K562 (cell line): Measurements from ENCODE around the gene PSMA5. TPM values are rescaled to one million over a fixed set of nuclear protein-coding genes. Genes with fewer than 3 reads are reported as not detected.
A peak's percentile ranks its signal among the peaks of the same experiment; 100 is the strongest.

Source experiments
- CC2D1A ChIP-seq: fragments of 450-650 bp; IDR thresholded peaks from 2 replicates; pipeline ENCODE4 v1.6.1; 2017; ENCODE audit warnings: mild to moderate bottlenecking
- IRF2 ChIP-seq: sonication (generic); formaldehyde crosslinking; IDR thresholded peaks from 2 replicates; pipeline ENCODE4 v1.8.1; 2022; ENCODE audit warnings: mild to moderate bottlenecking, missing genetic modification reagents
- NEUROD1 ChIP-seq: fragments of 150-350 bp; IDR thresholded peaks from 2 replicates; pipeline ENCODE4 v1.6.1; 2014; ENCODE audit warnings: borderline replicate concordance, low read length, low read depth; ENCODE audit not compliant: partially characterized antibody
- ZNF165 ChIP-seq: fragments of 250-450 bp; sonication (Bioruptor Pico); IDR thresholded peaks from 2 replicates; pipeline ENCODE4 v1.4.0; 2020; ENCODE audit warnings: borderline replicate concordance
- polyA plus RNA-seq, 8 experiments: library from polyadenylated mRNA; depleted of rRNA in 4 of 8; stranded (reverse) in 5 of 8; unstranded in 3 of 8; fragments of >200 nt; fragmentation: Nextera tagmentation in 2 of 8; fragmentation: Illumina TruSeq in 1 of 8; extraction: Ambion mirVana in 2 of 8; extraction: Trizol in 1 of 8; gene quantifications; 2 replicates each; pipeline versions ENCODE4 v1.2.1 to v1.2.3, GENCODE V29; 2011 to 2014; ENCODE audit warnings: inconsistent platforms in 1 of 8, missing spikeins in 1 of 8
- total RNA-seq, 7 experiments: library from RNA; depleted of rRNA in 6 of 7; stranded (reverse); fragments of >200 nt in 6 of 7; fragmentation: Illumina TruSeq in 2 of 7; extraction: Trizol in 2 of 7; gene quantifications; 2 replicates each; pipeline versions ENCODE4 v1.2.1 to v1.2.3, GENCODE V29; 2011 to 2021; ENCODE audit warnings: low replicate concordance in 1 of 7
- TF ChIP-seq, protein P1 (sequence below): fragments of 200-600 bp; sonication (generic); IDR thresholded peaks from one replicate; pipeline ENCODE4 v1.6.1; 2012; ENCODE audit warnings: mild to moderate bottlenecking, low read depth, low read length, inconsistent platforms
- TF ChIP-seq, protein P2 (sequence below): sonication (generic); formaldehyde crosslinking; IDR thresholded peaks from 2 replicates; pipeline ENCODE4 v1.5.0; 2020; ENCODE audit warnings: missing genetic modification reagents
- TF ChIP-seq, protein P3 (sequence below), 3 experiments: fragments of 200-800 bp in 1 of 3; sonication (Bioruptor generic) in 1 of 3; sonication (generic) in 1 of 3; formaldehyde crosslinking in 1 of 3; IDR thresholded peaks; 2 replicates each; pipeline versions ENCODE4 v1.6.1 to v1.8.0; 2016 to 2022; ENCODE audit warnings: mild to moderate bottlenecking in 2 of 3, missing compliant biosample characterization in 2 of 3, missing genetic modification characterization in 2 of 3, missing genetic modification reagents in 1 of 3
- TF ChIP-seq, protein P4 (sequence below): fragments of 250-450 bp; sonication (Bioruptor Pico); IDR thresholded peaks from 2 replicates; pipeline ENCODE4 v1.8.0; 2021; ENCODE audit warnings: moderate library complexity, mild to moderate bottlenecking, inconsistent platforms
- TF ChIP-seq, protein P5 (sequence below): sonication (generic); formaldehyde crosslinking; IDR thresholded peaks from 2 replicates; pipeline ENCODE4 v1.8.1; 2023; ENCODE audit warnings: mild to moderate bottlenecking, missing genetic modification reagents, moderate library complexity

PSMA5 gene
- total and polyA plus RNA-seq, 9 of the 15 experiments (the other 6 are each of a cell fraction or from before 2014, with no cell fraction given): 82.6 to 542 (median 287) TPM

DNA sequence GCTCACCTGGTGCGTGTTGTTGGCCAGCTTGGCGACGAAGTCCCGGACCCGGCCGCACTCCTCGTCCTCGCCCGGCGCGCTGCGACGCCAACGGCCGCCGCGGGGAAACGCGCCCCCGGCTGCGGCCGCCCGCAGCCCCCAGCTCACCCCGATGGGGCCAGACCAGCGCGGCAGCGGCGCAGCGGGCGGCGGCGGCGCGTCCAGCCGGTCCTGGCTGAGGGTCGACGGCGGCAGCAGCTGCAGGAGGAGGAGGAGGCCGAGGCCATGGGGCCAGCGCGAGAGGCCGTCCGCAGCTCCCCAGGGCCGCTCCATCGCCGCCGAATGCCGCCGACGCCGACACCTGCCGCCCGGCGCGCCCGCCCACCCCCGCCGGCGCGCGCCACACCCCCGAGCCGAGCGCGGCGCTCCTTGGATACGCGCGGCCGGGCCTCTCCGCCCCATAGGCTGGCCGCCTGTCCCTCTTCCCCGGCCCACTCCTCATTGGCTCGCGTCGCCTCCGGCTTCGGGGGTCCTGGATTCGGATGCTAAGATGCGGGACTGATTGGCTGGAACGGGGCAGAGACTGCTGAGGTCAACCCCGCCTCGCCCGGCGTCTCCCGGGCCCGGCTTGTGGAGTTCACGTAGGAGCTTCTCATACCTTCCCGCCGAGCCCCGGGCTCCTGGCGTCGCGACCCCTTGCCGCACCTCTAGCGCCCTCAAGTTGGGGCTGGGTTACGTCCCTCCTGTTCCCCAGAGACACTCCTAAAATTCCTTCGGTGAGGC lies 28.5 kb downstream of the PSMA5 start, which contains the start of gene SORT1 (continued):
- TF ChIP-seq, protein P1, sequence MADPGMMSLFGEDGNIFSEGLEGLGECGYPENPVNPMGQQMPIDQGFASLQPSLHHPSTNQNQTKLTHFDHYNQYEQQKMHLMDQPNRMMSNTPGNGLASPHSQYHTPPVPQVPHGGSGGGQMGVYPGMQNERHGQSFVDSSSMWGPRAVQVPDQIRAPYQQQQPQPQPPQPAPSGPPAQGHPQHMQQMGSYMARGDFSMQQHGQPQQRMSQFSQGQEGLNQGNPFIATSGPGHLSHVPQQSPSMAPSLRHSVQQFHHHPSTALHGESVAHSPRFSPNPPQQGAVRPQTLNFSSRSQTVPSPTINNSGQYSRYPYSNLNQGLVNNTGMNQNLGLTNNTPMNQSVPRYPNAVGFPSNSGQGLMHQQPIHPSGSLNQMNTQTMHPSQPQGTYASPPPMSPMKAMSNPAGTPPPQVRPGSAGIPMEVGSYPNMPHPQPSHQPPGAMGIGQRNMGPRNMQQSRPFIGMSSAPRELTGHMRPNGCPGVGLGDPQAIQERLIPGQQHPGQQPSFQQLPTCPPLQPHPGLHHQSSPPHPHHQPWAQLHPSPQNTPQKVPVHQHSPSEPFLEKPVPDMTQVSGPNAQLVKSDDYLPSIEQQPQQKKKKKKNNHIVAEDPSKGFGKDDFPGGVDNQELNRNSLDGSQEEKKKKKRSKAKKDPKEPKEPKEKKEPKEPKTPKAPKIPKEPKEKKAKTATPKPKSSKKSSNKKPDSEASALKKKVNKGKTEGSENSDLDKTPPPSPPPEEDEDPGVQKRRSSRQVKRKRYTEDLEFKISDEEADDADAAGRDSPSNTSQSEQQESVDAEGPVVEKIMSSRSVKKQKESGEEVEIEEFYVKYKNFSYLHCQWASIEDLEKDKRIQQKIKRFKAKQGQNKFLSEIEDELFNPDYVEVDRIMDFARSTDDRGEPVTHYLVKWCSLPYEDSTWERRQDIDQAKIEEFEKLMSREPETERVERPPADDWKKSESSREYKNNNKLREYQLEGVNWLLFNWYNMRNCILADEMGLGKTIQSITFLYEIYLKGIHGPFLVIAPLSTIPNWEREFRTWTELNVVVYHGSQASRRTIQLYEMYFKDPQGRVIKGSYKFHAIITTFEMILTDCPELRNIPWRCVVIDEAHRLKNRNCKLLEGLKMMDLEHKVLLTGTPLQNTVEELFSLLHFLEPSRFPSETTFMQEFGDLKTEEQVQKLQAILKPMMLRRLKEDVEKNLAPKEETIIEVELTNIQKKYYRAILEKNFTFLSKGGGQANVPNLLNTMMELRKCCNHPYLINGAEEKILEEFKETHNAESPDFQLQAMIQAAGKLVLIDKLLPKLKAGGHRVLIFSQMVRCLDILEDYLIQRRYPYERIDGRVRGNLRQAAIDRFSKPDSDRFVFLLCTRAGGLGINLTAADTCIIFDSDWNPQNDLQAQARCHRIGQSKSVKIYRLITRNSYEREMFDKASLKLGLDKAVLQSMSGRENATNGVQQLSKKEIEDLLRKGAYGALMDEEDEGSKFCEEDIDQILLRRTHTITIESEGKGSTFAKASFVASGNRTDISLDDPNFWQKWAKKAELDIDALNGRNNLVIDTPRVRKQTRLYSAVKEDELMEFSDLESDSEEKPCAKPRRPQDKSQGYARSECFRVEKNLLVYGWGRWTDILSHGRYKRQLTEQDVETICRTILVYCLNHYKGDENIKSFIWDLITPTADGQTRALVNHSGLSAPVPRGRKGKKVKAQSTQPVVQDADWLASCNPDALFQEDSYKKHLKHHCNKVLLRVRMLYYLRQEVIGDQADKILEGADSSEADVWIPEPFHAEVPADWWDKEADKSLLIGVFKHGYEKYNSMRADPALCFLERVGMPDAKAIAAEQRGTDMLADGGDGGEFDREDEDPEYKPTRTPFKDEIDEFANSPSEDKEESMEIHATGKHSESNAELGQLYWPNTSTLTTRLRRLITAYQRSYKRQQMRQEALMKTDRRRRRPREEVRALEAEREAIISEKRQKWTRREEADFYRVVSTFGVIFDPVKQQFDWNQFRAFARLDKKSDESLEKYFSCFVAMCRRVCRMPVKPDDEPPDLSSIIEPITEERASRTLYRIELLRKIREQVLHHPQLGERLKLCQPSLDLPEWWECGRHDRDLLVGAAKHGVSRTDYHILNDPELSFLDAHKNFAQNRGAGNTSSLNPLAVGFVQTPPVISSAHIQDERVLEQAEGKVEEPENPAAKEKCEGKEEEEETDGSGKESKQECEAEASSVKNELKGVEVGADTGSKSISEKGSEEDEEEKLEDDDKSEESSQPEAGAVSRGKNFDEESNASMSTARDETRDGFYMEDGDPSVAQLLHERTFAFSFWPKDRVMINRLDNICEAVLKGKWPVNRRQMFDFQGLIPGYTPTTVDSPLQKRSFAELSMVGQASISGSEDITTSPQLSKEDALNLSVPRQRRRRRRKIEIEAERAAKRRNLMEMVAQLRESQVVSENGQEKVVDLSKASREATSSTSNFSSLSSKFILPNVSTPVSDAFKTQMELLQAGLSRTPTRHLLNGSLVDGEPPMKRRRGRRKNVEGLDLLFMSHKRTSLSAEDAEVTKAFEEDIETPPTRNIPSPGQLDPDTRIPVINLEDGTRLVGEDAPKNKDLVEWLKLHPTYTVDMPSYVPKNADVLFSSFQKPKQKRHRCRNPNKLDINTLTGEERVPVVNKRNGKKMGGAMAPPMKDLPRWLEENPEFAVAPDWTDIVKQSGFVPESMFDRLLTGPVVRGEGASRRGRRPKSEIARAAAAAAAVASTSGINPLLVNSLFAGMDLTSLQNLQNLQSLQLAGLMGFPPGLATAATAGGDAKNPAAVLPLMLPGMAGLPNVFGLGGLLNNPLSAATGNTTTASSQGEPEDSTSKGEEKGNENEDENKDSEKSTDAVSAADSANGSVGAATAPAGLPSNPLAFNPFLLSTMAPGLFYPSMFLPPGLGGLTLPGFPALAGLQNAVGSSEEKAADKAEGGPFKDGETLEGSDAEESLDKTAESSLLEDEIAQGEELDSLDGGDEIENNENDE: no peak
- no peak for TF ChIP-seq IRF2 (CRISPR knock-in tag)
- TF ChIP-seq, protein P2, sequence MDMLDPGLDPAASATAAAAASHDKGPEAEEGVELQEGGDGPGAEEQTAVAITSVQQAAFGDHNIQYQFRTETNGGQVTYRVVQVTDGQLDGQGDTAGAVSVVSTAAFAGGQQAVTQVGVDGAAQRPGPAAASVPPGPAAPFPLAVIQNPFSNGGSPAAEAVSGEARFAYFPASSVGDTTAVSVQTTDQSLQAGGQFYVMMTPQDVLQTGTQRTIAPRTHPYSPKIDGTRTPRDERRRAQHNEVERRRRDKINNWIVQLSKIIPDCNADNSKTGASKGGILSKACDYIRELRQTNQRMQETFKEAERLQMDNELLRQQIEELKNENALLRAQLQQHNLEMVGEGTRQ (CRISPR knock-in tag): no peak
- TF ChIP-seq NEUROD1: peak; percentile 84
- TF ChIP-seq, protein P3, sequence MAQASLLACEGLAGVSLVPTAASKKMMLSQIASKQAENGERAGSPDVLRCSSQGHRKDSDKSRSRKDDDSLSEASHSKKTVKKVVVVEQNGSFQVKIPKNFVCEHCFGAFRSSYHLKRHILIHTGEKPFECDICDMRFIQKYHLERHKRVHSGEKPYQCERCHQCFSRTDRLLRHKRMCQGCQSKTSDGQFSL (CRISPR knock-in tag; IDR thresholded peaks at IDR 0.05): no peak
- TF ChIP-seq, protein P3 (tag; IDR thresholded peaks at IDR 0.05): no peak
- TF ChIP-seq, protein P4, sequence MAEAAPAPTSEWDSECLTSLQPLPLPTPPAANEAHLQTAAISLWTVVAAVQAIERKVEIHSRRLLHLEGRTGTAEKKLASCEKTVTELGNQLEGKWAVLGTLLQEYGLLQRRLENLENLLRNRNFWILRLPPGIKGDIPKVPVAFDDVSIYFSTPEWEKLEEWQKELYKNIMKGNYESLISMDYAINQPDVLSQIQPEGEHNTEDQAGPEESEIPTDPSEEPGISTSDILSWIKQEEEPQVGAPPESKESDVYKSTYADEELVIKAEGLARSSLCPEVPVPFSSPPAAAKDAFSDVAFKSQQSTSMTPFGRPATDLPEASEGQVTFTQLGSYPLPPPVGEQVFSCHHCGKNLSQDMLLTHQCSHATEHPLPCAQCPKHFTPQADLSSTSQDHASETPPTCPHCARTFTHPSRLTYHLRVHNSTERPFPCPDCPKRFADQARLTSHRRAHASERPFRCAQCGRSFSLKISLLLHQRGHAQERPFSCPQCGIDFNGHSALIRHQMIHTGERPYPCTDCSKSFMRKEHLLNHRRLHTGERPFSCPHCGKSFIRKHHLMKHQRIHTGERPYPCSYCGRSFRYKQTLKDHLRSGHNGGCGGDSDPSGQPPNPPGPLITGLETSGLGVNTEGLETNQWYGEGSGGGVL (CRISPR knock-in tag): no peak
- TF ChIP-seq ZNF165 (CRISPR knock-in tag): no peak
- TF ChIP-seq, protein P5, sequence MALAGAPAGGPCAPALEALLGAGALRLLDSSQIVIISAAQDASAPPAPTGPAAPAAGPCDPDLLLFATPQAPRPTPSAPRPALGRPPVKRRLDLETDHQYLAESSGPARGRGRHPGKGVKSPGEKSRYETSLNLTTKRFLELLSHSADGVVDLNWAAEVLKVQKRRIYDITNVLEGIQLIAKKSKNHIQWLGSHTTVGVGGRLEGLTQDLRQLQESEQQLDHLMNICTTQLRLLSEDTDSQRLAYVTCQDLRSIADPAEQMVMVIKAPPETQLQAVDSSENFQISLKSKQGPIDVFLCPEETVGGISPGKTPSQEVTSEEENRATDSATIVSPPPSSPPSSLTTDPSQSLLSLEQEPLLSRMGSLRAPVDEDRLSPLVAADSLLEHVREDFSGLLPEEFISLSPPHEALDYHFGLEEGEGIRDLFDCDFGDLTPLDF: no peak
- peak; percentile 53; the same call in 1 of the 2 replicates for TF ChIP-seq CC2D1A
